ENCODE data around the gene WDR5.
A peak's percentile ranks its signal among the peaks of the same experiment; 100 is the strongest.
"Not testable (repeated sequence)": the region's sequence is repeated elsewhere in the genome, so short reads cannot be mapped to it uniquely, and the experiment has no call there.

WDR5 gene

DNA sequence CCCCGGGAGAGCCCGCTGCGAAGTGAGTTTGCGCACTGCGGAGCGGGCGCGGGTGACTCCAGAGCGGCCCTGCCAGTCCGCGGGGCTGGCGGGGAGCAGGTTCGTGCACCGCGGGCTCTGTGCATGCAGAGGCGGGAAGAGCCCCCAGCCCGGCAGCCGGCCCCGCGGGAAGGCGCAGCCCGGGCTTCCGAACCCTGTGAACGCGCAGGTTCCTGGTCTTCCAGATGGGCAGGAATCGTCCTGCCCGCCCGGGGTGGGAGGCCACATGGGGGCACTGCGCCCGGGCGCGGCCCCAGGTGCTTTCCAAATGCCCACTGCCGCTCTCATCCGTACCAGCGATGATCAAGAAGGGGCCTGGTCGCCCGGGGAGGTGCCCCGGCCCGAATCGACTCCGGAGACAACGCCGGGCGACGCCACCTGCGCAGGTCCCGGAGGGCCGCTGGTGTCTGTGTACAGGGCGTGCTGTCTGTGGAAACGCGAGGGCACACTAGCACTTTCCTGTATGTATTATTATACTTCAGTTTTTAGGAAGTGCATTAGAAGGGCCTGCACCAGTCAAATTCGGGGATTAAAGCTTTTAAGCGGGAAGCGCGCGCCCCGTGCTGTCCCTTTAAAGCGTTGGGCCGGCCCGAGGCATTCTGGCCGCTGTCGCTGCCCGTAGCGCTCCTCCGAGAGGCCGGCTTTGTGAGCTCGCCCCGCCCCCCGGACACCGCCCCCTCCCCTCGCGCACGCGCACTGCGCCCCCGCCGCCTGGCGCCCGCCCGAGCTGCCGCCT lies at the start of gene WDR5:
WDR5 (plus strand) TSS at position 740 of the 775 bp plus-strand sequence. CDS start 3,796 bp downstream, outside the sequence.
- peak; percentile 100 for DNase-seq (ENCODE audit: extremely low spot score, insufficient read length, low read depth)
- FAIRE-seq: peak; percentile 86

DNA sequence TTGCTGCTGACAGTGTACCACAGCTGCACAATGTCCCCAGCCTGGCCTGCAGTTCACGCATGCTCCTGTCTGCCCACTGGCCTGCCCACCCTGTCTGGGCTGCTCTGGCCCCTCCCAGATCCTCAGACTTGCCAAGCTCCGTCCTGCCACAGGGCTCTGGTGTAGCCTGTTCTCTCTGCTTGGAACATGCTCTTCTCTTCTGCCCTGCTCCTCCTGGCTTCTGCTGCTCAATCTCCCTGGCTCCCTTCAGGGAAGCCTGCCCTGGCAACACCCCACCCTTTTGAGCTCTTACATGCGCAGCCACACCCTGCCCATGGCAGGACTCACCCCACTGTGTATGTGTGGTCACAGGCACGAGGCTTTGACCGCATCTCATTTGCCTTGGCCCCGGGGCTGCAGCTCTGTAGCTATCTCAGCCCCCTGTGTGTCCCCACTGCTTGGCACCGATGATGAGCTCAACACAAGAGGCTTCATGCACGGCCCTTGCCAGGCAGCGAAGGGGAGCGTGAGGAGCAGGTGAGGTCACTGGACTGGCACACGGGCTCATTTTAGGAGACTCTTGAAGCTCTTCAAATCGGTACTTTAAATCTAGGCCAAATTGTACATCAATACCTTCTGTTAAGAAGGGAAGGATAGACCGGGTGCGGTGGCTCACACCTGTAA lies 47.7 kb upstream of the WDR5 start:
- FAIRE-seq (no peak), DNase-seq (ENCODE audit: extremely low spot score, insufficient read length, low read depth) (no peak)

DNA sequence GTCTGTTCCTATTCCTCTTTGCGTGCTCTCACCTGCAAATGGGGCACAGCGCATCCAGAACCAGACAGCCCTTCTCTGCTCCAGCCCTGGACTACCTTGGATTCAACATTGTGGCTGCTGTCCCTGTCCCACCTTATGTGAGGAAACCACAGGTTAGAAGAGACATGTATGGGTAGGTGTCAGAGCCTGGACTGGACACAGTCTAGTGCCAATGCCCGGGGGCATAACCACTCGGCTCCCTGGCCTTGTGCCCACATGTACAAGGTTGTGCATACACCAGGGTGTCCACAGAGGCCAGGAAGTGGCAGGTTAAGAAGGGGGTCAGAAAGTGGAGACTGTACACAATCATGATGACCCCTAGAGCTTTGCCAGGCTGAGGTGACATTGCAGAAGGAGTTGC lies 45.9 kb upstream of the WDR5 start:
- FAIRE-seq (no peak), DNase-seq (ENCODE audit: extremely low spot score, insufficient read length, low read depth) (no peak)

DNA sequence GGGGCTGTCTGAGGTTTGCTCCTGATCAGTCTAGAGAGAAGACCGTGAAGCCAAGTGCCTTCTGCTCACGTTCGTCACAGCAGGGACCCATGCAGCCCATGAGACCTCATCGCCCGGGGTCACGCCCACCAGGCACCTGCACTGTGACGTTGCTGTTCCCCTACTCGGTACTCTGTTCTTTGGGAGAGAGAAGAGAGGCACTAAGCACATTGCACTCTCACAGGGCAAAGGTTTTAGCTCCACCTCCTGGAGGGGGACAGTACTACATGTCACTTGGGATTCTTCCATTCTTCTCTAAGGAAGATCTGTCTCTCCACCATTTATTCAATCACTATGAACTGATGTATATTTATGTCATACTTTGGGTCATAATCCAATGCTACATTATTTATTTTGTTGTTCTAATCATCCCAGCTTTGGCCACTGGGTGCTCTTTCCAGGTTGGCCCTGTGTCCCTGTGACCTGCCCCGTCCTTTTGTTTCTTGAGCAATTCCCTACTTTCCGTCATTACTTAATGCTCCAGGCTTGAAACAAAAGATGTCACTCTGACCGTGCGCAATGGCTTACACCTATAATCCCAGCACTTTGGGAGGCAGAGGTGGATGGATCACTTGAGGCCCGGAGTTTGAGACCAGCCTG lies 36.6 kb upstream of the WDR5 start:
- DNase-seq (ENCODE audit: extremely low spot score, insufficient read length, low read depth) (peak; percentile 51), FAIRE-seq (peak; percentile 68)

DNA sequence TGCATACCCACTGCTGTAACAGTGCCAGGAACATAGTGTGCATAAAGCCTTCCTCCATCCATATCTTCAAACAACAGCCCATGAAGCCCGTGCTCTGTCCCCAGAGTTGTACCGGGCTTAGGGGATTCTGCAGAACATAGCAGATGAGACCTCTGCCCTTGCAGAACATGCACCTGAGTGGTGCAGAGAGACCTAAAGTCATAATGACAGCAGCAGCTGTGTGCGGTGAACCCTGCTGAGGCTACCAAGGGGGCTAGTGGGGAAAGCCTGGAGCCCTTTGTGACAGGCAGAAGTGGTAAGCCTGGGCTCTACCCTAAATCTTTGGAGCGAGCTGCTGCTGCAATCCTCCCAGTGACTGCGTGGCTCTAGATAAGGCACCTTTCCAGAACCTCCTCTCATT lies 35.8 kb upstream of the WDR5 start:
- DNase-seq (ENCODE audit: extremely low spot score, insufficient read length, low read depth) (no peak), FAIRE-seq (no peak)

DNA sequence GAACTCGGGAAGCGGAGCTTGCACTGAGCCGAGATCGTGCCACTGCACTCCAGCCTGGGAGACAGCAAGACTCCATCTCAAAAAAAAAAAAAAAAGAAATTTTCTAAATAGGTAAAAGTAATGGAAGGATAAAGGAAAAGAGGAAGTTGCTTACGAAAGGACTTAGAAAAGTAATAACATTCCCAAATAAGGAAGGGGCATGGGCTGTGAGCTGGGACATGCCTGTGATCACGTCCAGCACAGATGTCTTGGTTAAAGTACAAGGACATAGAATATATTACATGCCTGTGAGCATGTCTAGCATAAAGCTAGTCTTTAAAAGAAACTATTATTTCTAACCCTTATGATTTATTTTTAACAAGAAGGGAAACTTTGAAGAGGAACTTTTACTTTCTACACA lies 34.7 kb upstream of the WDR5 start:
- FAIRE-seq; DNase-seq (ENCODE audit: extremely low spot score, insufficient read length, low read depth): not testable (repeated sequence)

DNA sequence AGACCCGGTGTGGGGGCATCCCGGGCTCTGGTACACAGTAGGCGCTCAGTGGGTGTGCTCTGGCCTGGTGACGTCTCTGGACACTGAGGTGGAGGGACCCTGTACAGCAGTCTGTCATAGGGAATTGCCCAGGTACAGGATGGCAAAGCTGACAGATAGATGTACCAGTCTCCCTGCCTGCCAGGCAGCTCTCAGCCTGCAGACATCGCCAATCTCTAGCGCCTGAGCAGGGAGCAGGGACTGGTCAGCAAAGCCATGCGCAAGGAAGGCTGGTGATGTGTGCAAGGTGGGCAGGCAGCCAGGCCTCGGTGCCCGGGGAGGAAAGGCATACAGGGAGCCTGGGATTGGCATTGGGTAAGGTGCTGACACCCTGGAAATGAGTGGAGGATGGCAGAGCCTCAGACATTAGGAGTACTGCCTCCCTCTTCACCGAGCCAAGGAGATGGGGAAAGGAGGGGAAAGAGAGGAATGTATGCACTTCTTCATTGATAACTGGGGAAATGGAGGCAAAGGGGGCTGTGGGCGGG lies 34.2 kb upstream of the WDR5 start:
- FAIRE-seq: no peak
- no peak for DNase-seq (ENCODE audit: extremely low spot score, insufficient read length, low read depth)

DNA sequence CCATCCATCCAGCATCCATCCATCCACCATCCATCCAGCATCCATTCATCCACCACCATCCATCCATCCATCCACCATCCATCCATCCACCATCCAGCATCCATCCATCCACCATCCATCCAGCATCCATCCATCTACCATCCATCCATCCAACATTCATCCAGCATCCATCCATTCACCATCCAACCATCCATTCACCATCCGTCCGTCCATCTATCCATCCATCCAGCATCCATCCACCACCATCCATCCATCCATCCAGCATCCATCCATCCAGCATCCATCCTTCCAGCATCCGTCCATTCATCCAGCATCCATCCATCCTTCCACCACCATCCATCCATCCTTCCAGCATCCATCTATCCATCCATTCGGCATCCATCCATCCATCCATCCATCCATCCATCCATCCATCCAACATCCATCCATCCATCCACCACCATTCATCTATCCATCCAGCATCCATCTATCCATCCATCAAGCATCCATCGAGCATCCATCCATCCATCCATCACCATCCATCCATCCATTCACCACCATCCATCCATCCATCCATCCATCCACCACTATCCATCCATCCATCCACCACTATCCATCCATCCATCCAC lies 32.4 kb upstream of the WDR5 start:
- DNase-seq (ENCODE audit: extremely low spot score, insufficient read length, low read depth) (no peak), FAIRE-seq (no peak)

DNA sequence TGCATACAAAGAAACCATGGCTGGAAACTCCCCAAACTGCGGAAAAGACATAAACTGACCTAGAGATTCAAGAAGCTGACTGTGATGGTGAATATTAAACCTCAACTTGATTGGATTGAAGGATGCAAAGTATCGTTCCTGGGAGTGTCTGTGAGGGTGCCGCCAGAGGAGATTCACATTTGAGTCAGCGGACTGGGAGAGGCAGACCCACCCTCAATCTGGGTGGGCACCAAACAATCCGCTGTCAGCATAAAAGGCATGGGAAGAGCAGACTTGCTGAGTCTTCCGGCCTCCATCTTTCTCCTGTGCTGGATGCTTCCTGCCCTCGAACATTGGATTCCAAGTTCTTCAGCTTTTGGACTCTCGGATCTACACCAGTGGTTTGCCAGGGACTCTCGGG lies 24.8 kb upstream of the WDR5 start:
- FAIRE-seq: no peak

DNA sequence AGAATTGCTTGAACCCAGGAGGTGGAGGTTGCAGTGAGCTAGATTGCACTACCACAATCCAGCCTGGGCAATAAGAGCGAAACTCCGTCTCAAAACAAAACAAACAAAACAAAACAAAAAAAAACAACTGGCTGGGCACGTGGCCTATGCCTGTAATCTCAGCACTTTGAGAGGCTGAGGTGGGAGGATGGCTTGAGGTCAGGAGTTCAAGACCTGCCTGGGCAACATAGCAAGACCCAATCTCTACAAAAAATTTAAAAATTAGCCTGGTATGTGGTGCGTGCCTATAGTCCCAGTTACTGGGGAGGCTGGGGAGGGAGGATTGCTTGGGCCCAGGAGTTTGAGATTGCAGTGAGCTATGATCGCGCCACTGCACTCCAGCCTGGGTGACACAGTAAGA lies 23.3 kb upstream of the WDR5 start:
- FAIRE-seq (no peak), DNase-seq (ENCODE audit: extremely low spot score, insufficient read length, low read depth) (no peak)

More for the DNA sequence above, 24.8 kb upstream of the WDR5 start:
- DNase-seq (ENCODE audit: extremely low spot score, insufficient read length, low read depth): no peak

DNA sequence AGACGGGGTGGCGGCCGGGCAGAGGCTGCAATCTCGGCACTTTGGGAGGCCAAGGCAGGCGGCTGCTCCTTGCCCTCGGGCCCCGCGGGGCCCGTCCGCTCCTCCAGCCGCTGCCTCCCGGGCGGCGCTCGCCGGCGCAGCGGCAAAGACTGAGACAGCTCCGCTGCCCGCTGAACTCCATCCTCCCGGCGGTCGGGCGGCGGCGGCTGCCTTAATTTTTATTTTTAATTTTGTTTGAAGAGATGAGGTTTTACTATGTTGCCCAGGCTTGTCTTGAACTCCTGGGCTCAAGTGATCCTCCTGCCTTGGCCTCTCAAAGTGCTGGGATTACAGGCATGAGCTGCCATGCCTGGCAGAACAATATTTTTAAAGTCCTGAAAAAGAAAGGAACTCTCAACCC lies 16.9 kb upstream of the WDR5 start:
- DNase-seq (ENCODE audit: extremely low spot score, insufficient read length, low read depth); FAIRE-seq: not testable (repeated sequence)

DNA sequence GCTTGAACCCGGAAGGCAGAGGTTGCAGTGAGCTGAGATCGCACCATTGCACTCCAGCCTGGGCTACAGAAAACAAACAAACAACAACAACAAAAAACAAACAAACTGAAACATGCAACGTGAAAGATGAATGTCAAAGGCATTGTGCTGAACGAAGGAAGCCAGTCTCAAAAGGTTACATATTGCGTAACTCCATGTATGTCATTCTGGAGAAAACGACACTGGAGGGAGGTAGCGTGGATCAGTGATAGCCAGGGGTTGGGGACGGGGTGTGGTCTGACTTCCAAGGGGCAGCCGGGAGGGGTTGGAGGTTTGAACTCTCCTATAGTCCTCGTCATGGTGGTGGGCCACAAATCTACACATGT lies 12.1 kb upstream of the WDR5 start:
- FAIRE-seq: no peak
- DNase-seq (ENCODE audit: extremely low spot score, insufficient read length, low read depth): no peak

DNA sequence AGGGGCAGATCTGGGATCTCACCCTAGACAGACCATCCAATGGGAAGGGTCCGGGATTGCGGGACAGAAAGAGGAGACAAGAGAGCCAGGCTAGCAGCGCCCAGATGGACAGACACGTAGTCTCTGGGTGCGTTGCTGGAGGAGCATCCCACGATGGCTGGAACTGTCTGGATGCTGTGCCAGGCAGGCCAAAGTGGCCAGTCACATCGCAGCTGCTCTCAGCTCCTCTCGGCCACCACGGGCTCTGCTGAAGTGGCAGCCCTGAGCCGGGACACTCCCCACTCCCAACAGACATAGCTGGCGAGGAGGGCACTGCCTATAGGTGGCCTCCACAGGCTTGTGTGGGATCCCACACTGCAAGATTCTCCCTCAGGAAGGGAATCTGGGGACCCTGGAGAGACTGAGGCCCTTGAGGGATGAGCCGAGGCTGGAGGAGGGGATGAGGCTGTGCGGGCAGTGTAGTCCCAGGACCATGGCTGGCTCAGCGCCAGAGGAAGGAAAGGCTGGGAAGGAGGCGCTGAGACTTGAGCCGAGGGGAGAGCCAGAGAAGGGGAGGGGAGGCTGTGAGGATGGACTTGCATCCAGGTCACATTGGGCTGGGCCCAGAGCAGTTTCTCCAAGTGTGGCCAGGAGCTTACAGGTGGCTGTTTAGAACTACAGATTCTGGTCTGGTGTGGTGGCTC lies 10.3 kb upstream of the WDR5 start:
- no peak for DNase-seq (ENCODE audit: extremely low spot score, insufficient read length, low read depth)
- no peak for FAIRE-seq

DNA sequence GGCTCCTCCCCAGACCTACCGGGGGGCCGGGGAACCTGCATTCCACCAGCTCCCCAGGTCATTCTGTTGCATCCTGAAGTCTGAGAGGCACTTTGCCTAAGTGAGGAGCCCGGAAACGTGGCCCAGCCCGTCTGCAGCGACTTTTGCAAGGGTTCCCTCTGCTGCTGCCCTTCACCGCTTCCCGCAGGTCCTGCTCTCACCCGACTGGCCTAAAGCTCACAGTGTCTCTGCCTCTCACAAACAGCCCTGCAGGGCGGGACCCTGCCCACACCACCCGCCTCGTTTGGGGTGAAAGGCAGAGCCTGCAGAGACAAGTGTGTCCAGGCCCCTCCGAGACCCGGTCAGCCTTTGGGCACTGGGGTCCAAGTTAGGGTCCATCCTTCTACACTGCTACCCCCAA lies 9.5 kb upstream of the WDR5 start:
- DNase-seq (ENCODE audit: extremely low spot score, insufficient read length, low read depth): no peak
- no peak for FAIRE-seq

DNA sequence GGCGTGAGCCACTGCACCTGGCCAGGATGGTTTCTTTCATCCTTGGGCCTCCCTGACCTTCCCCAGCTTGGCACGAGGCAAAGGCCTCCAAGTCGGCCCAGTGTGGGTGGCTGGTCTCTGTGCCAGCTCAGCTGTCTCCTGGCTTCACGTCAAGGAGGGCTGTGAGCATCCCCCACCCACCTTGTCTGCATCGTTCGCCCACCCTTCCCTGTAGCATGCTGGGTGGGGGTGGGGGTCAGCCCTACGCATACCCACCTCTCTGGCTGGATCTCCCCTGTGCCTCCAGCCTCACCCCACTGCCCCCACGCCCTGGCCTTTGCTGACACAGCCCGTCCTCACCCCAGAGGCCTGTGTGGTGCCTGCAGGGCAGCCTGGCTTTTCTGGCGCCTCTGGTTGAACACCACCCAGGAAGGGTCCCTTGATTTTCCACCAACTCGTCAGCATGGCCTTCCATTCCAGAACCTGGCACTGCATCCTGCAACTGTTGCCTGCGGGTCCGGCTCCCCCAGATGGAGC lies 8.8 kb upstream of the WDR5 start:
- DNase-seq (ENCODE audit: extremely low spot score, insufficient read length, low read depth) (no peak), FAIRE-seq (no peak)

DNA sequence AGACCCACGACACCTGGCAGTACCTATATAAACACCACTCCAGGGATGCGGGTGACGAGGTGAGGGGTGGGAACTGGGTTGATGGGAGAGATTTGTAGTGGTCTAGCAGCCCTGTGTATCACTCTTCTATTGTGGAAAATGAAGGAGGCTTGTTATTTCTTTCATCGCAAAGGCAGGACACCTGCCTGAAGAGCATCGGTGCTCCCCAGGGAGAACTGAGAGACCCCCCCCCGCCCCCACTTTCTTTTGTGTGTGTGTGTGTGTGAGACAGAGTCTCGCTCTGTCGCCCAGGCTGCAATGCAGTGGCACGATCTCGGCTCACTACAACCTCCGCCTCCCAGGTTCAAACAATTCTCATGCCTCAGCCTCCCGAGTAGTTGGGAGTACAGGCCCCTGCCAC lies 8.3 kb upstream of the WDR5 start:
- no peak for FAIRE-seq

DNA sequence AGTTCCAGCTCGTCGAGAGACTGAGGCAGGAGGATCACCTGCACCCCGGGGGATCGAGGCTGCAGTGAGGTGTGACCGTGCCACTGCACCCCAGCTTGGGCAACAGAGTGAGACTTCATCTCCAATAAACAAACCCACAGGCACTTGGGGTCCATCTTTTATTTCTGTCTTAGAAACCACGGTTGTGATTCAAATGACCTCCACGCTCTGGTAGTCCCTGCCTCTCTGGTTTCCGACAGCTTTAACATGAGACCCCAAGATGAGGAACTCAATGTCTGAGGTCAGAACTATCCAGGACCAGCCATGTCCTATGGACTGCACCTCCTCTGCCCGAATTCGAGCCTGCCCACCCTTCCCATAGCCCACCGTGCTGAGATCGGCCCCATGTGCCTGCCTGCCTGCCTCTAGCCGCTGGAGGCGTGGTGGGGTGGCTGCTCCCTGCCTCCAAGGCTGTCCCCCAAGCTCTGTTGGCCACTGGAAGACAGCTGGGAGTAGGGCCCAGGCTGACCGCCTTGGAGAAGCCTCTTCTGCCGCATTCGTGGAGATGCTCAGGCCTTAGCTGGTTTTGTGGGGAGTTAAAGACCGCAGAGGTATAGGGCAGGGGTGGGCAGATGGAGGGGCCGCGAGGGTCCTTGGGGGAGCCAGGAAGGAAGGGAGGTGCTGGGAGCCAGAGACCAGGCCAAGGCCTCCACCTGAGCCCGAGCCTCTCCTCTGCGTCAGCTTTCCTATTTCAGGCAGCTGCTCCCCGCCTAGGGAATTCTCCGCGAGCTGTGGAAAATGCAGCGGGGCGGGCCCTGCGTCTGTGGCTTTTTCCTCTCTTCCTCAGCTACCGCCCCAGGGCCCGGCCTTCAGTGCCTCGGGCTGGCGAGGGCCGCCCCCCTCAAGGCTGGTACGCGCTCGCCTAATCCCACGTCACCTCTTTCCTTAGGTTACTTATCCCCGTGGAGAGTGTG lies 6.9 kb upstream of the WDR5 start:
- FAIRE-seq: no peak

More for the DNA sequence above, 8.3 kb upstream of the WDR5 start:
- no peak for DNase-seq (ENCODE audit: extremely low spot score, insufficient read length, low read depth)

DNA sequence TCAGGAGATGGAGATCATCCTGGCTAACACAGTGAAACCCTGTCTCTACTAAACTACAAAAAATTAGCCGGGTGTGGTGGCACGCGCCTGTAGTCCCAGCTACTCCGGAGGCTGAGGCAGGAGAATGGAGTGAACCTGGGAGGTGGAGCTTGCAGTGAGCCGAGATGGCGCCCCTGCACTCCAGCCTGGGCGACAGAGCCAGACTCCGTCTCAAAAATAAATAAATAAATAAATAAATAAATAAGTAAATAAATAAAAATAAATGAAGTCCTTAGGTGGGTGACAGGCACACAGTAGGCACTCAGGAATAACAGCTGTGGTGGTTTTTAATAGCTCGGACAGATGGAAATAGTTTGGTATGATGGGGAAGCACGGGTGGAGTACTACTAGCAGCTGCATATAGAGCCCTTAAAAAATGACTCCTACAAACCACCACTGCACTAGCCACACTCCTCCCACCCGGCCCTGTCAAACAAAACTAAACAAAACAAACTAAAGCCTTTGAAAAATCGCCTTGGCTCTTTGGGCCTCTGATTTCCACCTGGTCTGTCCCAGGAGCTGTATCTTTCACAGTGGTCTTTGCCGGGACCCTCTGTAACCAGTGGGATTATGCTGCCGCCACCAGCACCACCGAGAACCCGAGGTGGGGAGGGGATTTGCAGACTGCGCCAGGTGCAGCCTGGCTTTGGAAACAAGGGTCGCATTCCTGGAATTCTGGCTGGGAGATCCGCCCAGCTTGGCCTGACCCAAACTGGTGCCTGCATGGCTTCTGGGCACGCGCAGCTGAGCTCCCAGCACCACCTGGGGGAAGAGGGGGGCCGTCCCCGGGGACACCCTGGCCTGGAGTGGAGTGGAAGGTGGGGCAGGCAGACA lies 5.1 kb upstream of the WDR5 start:
- FAIRE-seq (no peak), DNase-seq (ENCODE audit: extremely low spot score, insufficient read length, low read depth) (no peak)

More for the DNA sequence above, 6.9 kb upstream of the WDR5 start:
- no peak for DNase-seq (ENCODE audit: extremely low spot score, insufficient read length, low read depth)
